ENCODE data around the gene AGR2. TPM values are rescaled to one million over a fixed set of nuclear protein-coding genes. Genes with fewer than 3 reads are reported as not detected.

Gene AGR2
- total RNA-seq, 1 donor from 2014 or later, result 2.9 TPM

DNA sequence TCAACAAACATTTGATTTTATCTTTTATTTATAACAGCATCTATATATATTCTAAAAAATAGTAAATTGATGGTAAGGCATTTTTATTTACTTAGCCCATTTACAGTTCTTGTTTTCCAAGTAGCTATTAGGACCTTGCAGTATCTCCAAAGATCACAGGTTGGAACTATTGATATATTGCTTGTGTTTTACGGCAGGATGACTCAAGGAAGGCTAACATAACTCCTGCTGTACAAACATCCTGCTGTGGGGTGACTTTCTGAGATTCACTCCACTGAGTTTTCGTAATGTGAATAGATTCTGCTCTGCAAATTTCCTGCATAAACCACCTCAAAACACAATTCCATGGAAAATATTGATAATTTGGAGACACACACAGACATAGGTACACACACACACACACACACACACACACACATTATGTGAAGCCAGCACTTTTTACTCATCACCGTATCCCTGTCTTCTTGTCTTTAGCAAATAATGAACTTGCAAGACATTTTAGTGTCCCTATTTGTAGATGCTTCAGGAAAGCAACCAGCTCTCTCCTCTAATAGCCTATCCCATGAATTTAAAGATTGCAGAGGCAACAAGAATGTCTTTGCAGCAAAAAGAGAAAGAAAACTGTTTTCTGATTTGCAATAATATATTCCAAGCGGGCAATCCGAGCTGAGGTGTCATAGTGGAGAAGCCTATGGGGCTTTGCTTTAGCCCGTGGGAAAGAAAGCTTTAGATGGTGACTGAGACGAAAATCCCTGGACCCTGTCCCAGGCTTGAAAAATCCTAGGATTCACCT is 722 bp downstream of the AGR2 start:
- Mint-ChIP-seq H3K27me3 (ENCODE audit: low read depth) (no peaks in the 10 kb centered on the region), H3K36me3 (no peaks in the 10 kb centered on the region), H3K27ac (no peak overlapping the region), H3K4me1 (peaks cover 27% of the 10 kb centered on the region), H3K9me3 (no peaks in the 10 kb centered on the region), H3K4me3 (no peak overlapping the region)
- TF ChIP-seq, protein P1, sequence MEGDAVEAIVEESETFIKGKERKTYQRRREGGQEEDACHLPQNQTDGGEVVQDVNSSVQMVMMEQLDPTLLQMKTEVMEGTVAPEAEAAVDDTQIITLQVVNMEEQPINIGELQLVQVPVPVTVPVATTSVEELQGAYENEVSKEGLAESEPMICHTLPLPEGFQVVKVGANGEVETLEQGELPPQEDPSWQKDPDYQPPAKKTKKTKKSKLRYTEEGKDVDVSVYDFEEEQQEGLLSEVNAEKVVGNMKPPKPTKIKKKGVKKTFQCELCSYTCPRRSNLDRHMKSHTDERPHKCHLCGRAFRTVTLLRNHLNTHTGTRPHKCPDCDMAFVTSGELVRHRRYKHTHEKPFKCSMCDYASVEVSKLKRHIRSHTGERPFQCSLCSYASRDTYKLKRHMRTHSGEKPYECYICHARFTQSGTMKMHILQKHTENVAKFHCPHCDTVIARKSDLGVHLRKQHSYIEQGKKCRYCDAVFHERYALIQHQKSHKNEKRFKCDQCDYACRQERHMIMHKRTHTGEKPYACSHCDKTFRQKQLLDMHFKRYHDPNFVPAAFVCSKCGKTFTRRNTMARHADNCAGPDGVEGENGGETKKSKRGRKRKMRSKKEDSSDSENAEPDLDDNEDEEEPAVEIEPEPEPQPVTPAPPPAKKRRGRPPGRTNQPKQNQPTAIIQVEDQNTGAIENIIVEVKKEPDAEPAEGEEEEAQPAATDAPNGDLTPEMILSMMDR (IDR thresholded peaks at IDR 0.05; ENCODE audit: unreplicated experiment), result no peak
- no peak for DNase-seq (ENCODE audit: low spot score in 2 of 2, unreplicated experiment in 2 of 2)

DNA sequence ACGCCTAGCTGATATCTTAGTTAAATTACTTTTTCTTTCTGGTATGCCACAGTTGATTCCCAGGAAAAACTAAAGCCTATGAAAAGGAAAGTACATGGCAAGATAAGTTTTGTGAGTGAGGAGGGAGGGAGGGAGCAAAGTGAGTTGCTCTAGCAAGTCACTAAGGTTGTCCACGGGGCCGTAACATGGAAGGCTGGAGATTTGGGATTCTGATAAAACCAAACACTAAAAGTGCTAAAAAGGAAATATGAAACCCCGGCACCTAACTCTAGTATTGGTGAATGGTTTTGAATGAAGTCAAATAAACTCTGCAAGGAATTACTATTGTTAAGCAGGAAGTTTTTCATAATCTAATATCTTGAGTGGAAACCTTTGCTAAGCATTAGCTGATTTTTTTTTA is 1.7 kb downstream of the AGR2 start:
- Mint-ChIP-seq H3K36me3 (no peaks in the 10 kb centered on the region), H3K9me3 (no peaks in the 10 kb centered on the region), H3K4me1 (peaks cover 27% of the 10 kb centered on the region), H3K27me3 (ENCODE audit: low read depth) (no peaks in the 10 kb centered on the region), H3K27ac (no peak overlapping the region), H3K4me3 (no peak overlapping the region)
- TF ChIP-seq, protein P1 (IDR thresholded peaks at IDR 0.05; ENCODE audit: unreplicated experiment), result no peak
- DNase-seq (ENCODE audit: low spot score in 2 of 2, unreplicated experiment in 2 of 2), result no peak

DNA sequence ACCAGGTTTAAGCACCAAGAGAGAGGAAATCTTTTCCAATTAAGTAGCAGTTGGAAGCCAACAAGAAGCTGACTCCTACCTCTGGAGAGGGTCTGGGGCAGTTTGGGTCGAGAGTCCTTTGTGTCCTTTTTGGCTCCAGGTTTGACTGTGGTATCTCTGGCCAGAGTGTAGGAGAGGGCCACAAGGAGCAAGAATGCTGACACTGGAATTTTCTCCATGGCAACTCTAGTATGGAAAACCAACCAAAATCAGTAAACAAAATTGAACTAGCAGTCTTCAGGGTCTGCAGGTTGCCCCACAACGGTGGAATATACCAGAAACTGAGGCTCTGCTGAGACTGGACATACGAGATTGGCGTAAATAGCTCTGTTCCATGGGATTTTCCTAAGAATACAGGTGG is 3.2 kb downstream of the AGR2 start:
- TF ChIP-seq, protein P1 (IDR thresholded peaks at IDR 0.05; ENCODE audit: unreplicated experiment), result no peak
- peak overlapping the region; percentile 64 for H3K27ac Mint-ChIP-seq
- no peak overlapping the region for H3K4me3 Mint-ChIP-seq
- no peak for DNase-seq (ENCODE audit: low spot score in 2 of 2, unreplicated experiment in 2 of 2)
- H3K36me3 Mint-ChIP-seq, result no peaks in the 10 kb centered on the region
- H3K27me3 Mint-ChIP-seq (ENCODE audit: low read depth), result no peaks in the 10 kb centered on the region
- H3K4me1 Mint-ChIP-seq, result peaks cover 28% of the 10 kb centered on the region
- no peaks in the 10 kb centered on the region for H3K9me3 Mint-ChIP-seq

DNA sequence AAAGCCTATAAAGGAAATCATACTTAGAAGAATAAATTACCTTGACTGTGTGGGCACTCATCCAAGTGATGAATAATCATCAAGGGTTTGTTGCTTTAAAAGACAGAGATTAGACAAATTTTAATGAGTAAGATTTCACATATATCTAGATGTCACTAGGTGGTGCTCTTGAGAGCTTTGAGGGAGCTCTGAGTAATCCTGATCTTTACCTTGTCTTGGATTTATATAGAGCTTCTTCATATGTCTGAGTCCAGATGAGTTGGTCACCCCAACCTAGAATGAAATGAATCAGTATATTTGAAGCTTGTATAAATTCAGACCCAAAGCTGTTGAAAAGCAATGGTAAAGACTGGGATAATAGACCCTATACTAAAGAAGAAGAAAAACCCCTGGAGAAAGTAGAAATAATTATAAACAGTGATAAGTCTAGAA is 3.7 kb downstream of the AGR2 start:
- no peak overlapping the region for H3K4me3 Mint-ChIP-seq
- H3K27me3 Mint-ChIP-seq (ENCODE audit: low read depth), result no peaks in the 10 kb centered on the region
- H3K4me1 Mint-ChIP-seq, result peaks cover 31% of the 10 kb centered on the region
- DNase-seq (ENCODE audit: low spot score in 2 of 2, unreplicated experiment in 2 of 2), result no peak
- H3K27ac Mint-ChIP-seq, result peak overlapping the region; percentile 64
- TF ChIP-seq, protein P1 (IDR thresholded peaks at IDR 0.05; ENCODE audit: unreplicated experiment), result peak; percentile 25
- H3K36me3 Mint-ChIP-seq, result no peaks in the 10 kb centered on the region
- H3K9me3 Mint-ChIP-seq, result no peaks in the 10 kb centered on the region

DNA sequence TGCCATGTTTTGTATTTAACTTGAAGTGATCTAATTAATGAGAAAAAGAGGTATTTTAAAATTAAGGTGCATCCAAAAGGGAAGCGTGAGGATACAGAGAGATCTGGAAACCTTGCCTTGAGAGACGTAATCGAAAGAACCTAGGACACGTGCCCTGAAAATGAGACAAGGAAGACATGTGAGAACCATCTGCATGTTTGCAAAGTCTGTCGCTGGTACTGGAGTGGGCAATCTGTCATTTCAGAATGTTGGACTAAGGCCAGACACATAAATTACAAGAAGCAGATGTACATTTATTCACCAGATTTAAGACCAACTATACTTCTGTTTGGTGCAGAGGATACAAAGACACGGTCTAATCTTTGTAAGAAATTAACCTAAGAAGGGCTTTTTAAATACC is 9.2 kb downstream of the AGR2 start:
- H3K9me3 Mint-ChIP-seq, result no peaks in the 10 kb centered on the region
- H3K4me1 Mint-ChIP-seq, result peaks cover 21% of the 10 kb centered on the region
- TF ChIP-seq, protein P1 (IDR thresholded peaks at IDR 0.05; ENCODE audit: unreplicated experiment), result no peak
- H3K4me3 Mint-ChIP-seq, result no peak overlapping the region
- H3K36me3 Mint-ChIP-seq, result no peaks in the 10 kb centered on the region
- H3K27me3 Mint-ChIP-seq (ENCODE audit: low read depth), result no peaks in the 10 kb centered on the region
- no peak overlapping the region for H3K27ac Mint-ChIP-seq
- no peak for DNase-seq (ENCODE audit: low spot score in 2 of 2, unreplicated experiment in 2 of 2)
